A549 (cell line): ENCODE results near the gene FAM53B. TPM values are rescaled to one million over a fixed set of nuclear protein-coding genes. Genes with fewer than 3 reads are reported as not detected.

Experiments
- ATAC-seq, 2 experiments: fragments of 200-7000 bp in 1 of 2; fragments of >200 bp in 1 of 2; cut with Nextera tagmentation in 1 of 2; cut with Tn5 transposase in 1 of 2; 3 replicates each; pipeline versions ENCODE4 v1.8.0 to v1.9.1; 2018 to 2020; ENCODE audit warnings: mild to moderate bottlenecking in 1 of 2, moderate library complexity in 1 of 2
- CTCF ChIA-PET: fragments of 300-600 bp; sonication (Branson Sonifier 250); formaldehyde crosslinking; extraction: SDS; loops from one replicate; lab custom pipeline; 2021; ENCODE audit warnings: antibody characterized with exemption, inconsistent platforms; lab: Yijun Ruan, JAX
- POLR2A ChIA-PET: fragments of 350-600 bp; formaldehyde crosslinking; extraction: SDS; loops from one replicate; lab custom pipeline; 2021; ENCODE audit warnings: antibody characterized with exemption, inconsistent platforms; lab: Yijun Ruan, JAX
- DNase-seq, 2 experiments: peaks; one replicate each; pipeline versions ENCODE4 v3.0.0 to v3.0.0-alpha.2; 2011 to 2016; ENCODE audit warnings: low read depth in 1 of 2, low spot score in 1 of 2
- FAIRE-seq: peaks from 2 replicates; lab custom pipeline; 2011; peaks lifted over from hg19 to GRCh38; lab: Jason Lieb, UNC
- H3K27ac ChIP-seq, 2 experiments: fragments of >200 bp; sonication (Bioruptor Twin); formaldehyde crosslinking; 3 replicates each; pipeline ENCODE4 v1.5.1; 2016 to 2017
- H3K4me1 ChIP-seq: fragments of >200 bp; sonication (Bioruptor Twin); formaldehyde crosslinking; 3 replicates; pipeline ENCODE4 v1.6.1; 2016
- H3K4me2 ChIP-seq: fragments of >200 bp; sonication (Bioruptor Twin); formaldehyde crosslinking; 3 replicates; pipeline ENCODE4 v1.6.1; 2016
- H3K4me3 ChIP-seq: fragments of >200 bp; sonication (Bioruptor Twin); formaldehyde crosslinking; 3 replicates; pipeline ENCODE4 v1.5.1; 2016
- H3K9me3 ChIP-seq: fragments of >200 bp; sonication (Bioruptor Twin); formaldehyde crosslinking; 3 replicates; pipeline ENCODE4 v1.6.1; 2016
- CBX8 ChIP-seq: fragments of 200-600 bp; sonication (generic); IDR thresholded peaks from 2 replicates; pipeline ENCODE4 v1.6.1; 2016
- CHD2 ChIP-seq: fragments of 150-350 bp; IDR thresholded peaks from 2 replicates; pipeline ENCODE4 v1.6.1; 2014; ENCODE audit warnings: low read length; ENCODE audit not compliant: partially characterized antibody
- EHMT2 ChIP-seq: fragments of 200-600 bp; sonication (generic); IDR thresholded peaks from 2 replicates; pipeline ENCODE4 v1.6.1; 2016; ENCODE audit warnings: antibody characterized with exemption, low read depth, mild to moderate bottlenecking, moderate library complexity
- EP300 ChIP-seq, 2 experiments: fragments of >200 bp; sonication (Bioruptor Twin); formaldehyde crosslinking; IDR thresholded peaks; 2 replicates in 1 of 2; 3 replicates in 1 of 2; pipeline ENCODE4 v1.6.1; 2016 to 2017
- ESRRA ChIP-seq: fragments of 150-350 bp; IDR thresholded peaks from 2 replicates; pipeline ENCODE4 v1.6.1; 2014; ENCODE audit warnings: mild to moderate bottlenecking, low read length, borderline replicate concordance
- FOSB ChIP-seq: fragments of 250-450 bp; sonication (Bioruptor Pico); IDR thresholded peaks from 2 replicates; pipeline ENCODE4 v1.5.0; 2020; ENCODE audit warnings: mild to moderate bottlenecking, moderate library complexity
- GATA3 ChIP-seq: IDR thresholded peaks from 2 replicates; pipeline ENCODE4 v1.6.1; 2012; ENCODE audit warnings: borderline replicate concordance
- HEYL ChIP-seq: fragments of 250-450 bp; sonication (Bioruptor Pico); IDR thresholded peaks from 2 replicates; pipeline ENCODE4 v1.8.0; 2021; ENCODE audit warnings: mild to moderate bottlenecking, moderate library complexity
- HOXB5 ChIP-seq: fragments of 250-450 bp; sonication (Bioruptor Pico); IDR thresholded peaks from 2 replicates; pipeline ENCODE4 v1.5.0; 2020; ENCODE audit warnings: mild to moderate bottlenecking, moderate library complexity
- JUN ChIP-seq, 2 experiments: fragments of >200 bp; sonication (Bioruptor Twin); formaldehyde crosslinking; IDR thresholded peaks; 2 replicates in 1 of 2; 3 replicates in 1 of 2; pipeline ENCODE4 v1.6.1; 2016 to 2017
- KDM1A ChIP-seq: fragments of 200-600 bp; sonication (generic); IDR thresholded peaks from 2 replicates; pipeline ENCODE4 v1.6.1; 2016; ENCODE audit warnings: low read depth, mild to moderate bottlenecking
- KDM5A ChIP-seq: fragments of 200-600 bp; sonication (generic); IDR thresholded peaks from 2 replicates; pipeline ENCODE4 v1.6.1; 2016; ENCODE audit warnings: antibody characterized with exemption, mild to moderate bottlenecking
- MAFK ChIP-seq: fragments of 450-650 bp; IDR thresholded peaks from 2 replicates; pipeline ENCODE4 v1.6.1; 2014; ENCODE audit not compliant: partially characterized antibody
- MAZ ChIP-seq: fragments of 150-350 bp; IDR thresholded peaks from 2 replicates; pipeline ENCODE4 v1.6.1; 2014; ENCODE audit warnings: antibody characterized with exemption, low read depth, low read length, borderline replicate concordance
- RARB ChIP-seq: fragments of 250-450 bp; sonication (Bioruptor Pico); IDR thresholded peaks from 2 replicates; pipeline ENCODE4 v1.8.0; 2021; ENCODE audit warnings: mild to moderate bottlenecking, moderate library complexity
- RCOR1 ChIP-seq: fragments of 150-350 bp; IDR thresholded peaks from 2 replicates; pipeline ENCODE4 v1.6.1; 2014; ENCODE audit warnings: antibody characterized with exemption, low read length, low read depth
- RNF2 ChIP-seq: fragments of 200-600 bp; sonication (generic); IDR thresholded peaks from 2 replicates; pipeline ENCODE4 v1.6.1; 2016; ENCODE audit warnings: low read depth, mild to moderate bottlenecking, antibody characterized with exemption, moderate library complexity, borderline replicate concordance
- SREBF2 ChIP-seq: fragments of 450-650 bp; IDR thresholded peaks from 2 replicates; pipeline ENCODE4 v1.6.1; 2014; ENCODE audit warnings: mild to moderate bottlenecking, moderate library complexity
- TP53 ChIP-seq: fragments of 250-450 bp; sonication (Bioruptor Pico); IDR thresholded peaks from 2 replicates; pipeline ENCODE4 v1.5.0; 2021; ENCODE audit warnings: mild to moderate bottlenecking, moderate library complexity
- ZC3H11A ChIP-seq: fragments of 450-650 bp; IDR thresholded peaks from 2 replicates; pipeline ENCODE4 v1.6.1; 2014; ENCODE audit warnings: antibody characterized with exemption, mild to moderate bottlenecking
- WGBS: methylation state at CpG from one replicate; pipeline ENCODE4 v1.1.6; 2017; ENCODE audit errors: missing lambda C conversion rate; 5-methylcytosine and 5-hydroxymethylcytosine counted together
- polyA plus RNA-seq, 4 experiments: library from polyadenylated mRNA; depleted of rRNA in 3 of 4; stranded (reverse); fragments of >200 nt; fragmentation: RNase III in 1 of 4; extraction: RNeasy Plus Mini Kit Qiagen cat#74134 plus additional on column Dnase treatment in 1 of 4; gene quantifications; 2 replicates in 3 of 4; 3 replicates in 1 of 4; pipeline ENCODE4 v1.2.3, GENCODE V29; 2011 to 2017
- TF ChIP-seq, protein P1 (sequence below): IDR thresholded peaks from 2 replicates; pipeline ENCODE4 v1.6.1; 2012
- TF ChIP-seq, protein P2 (sequence below): fragments of 250-450 bp; sonication (Bioruptor Pico); IDR thresholded peaks from 2 replicates; pipeline ENCODE4 v1.5.0; 2021; ENCODE audit warnings: mild to moderate bottlenecking, moderate library complexity, borderline replicate concordance
- TF ChIP-seq, protein P3 (sequence below): fragments of 150-350 bp; IDR thresholded peaks from 2 replicates; pipeline ENCODE4 v1.6.1; 2014; ENCODE audit warnings: low read depth, mild to moderate bottlenecking, low read length
- TF ChIP-seq, protein P4 (sequence below): fragments of 450-650 bp; IDR thresholded peaks from 2 replicates; pipeline ENCODE4 v1.6.1; 2014; ENCODE audit warnings: antibody characterized with exemption
- TF ChIP-seq, protein P5 (sequence below): IDR thresholded peaks from 2 replicates; pipeline ENCODE4 v1.6.1; 2012
- TF ChIP-seq, protein P6 (sequence below): fragments of >200 bp; sonication (Bioruptor Twin); formaldehyde crosslinking; IDR thresholded peaks from 3 replicates; pipeline ENCODE4 v1.6.1; 2016
- TF ChIP-seq, protein P7 (sequence below): fragments of >200 bp; sonication (Bioruptor Twin); formaldehyde crosslinking; IDR thresholded peaks from 3 replicates; pipeline ENCODE4 v1.5.1; 2016

The FAM53B gene
- polyA plus RNA-seq, 2 of the 4 experiments (the other 2 are of a cell fraction) = 5.1 to 8.5 TPM

DNA sequence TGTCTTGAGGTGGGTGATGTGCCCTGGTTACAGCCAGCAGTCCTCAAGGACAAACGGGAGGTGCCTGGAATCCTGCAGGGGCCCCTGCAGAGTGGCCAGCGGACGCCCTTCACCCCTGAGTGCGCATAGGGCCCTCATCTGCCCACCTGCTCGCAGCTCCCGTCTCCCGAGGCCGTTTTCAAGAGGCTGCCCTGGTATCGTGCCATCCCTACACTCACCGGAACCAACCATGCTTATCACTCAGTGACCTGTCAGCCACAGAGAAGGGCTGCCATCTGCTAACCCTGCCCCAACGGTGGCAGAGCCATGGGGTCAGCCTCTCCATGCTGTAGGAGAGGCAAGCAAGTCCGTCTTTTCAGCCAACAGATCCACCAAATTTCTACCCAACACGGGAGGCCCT, 122.0 kb downstream of the FAM53B start:
- no peak for FAIRE-seq
- no peak for DNase-seq
- 88% methylated on average over 13 of the region's 13 CpGs for WGBS

DNA sequence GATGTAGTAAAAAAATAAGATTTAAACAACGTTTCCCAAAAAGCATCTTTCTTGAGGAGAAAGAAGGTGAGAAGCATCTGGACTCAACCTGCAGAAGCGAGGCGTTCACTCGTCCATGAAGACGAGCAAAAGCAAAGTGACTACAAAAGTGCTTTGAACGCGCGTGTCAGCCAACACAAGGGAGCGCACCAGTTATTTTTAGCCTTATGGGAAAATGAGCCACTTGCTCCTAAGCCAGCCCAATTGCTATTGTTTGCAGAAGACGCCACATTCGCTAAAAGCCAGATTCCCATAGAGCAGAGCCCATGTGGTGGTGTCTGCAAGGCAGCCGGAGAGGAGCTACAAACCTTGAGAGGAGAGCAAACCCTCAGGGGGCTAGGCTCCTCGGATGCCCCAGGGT, 122.5 kb downstream of the FAM53B start:
- FAIRE-seq (no peak), DNase-seq (no peak), ATAC-seq (no peak)
- H3K4me2 ChIP-seq = no peak overlapping the region
- CTCF ChIA-PET = interaction anchor here (1.0 to 1.4 kb wide), 2 partner anchors 21 to 120 kb away, joined by 3 to 4 read pairs; no protein-coding TSS in a partner anchor
- no peak overlapping the region for H3K4me3 ChIP-seq
- POLR2A ChIA-PET = no interaction called here
- 90% methylated on average over 13 of the region's 13 CpGs for WGBS
- H3K4me1 ChIP-seq = peaks cover under 1% of the 10 kb centered on the region; the same call in 2 of the 3 replicates
- TF ChIP-seq, protein P1, sequence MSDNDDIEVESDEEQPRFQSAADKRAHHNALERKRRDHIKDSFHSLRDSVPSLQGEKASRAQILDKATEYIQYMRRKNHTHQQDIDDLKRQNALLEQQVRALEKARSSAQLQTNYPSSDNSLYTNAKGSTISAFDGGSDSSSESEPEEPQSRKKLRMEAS = no peak
- TF ChIP-seq EP300 (IDR thresholded peaks at IDR 0.05) (no peak), GATA3 (no peak), HEYL (CRISPR knock-in tag) (no peak), RCOR1 (no peak), CHD2 (no peak), KDM1A (no peak), SREBF2 (no peak), ZC3H11A (no peak), TP53 (CRISPR knock-in tag) (no peak), RARB (CRISPR knock-in tag) (no peak), CBX8 (no peak), RNF2 (no peak)
- TF ChIP-seq, protein P2, sequence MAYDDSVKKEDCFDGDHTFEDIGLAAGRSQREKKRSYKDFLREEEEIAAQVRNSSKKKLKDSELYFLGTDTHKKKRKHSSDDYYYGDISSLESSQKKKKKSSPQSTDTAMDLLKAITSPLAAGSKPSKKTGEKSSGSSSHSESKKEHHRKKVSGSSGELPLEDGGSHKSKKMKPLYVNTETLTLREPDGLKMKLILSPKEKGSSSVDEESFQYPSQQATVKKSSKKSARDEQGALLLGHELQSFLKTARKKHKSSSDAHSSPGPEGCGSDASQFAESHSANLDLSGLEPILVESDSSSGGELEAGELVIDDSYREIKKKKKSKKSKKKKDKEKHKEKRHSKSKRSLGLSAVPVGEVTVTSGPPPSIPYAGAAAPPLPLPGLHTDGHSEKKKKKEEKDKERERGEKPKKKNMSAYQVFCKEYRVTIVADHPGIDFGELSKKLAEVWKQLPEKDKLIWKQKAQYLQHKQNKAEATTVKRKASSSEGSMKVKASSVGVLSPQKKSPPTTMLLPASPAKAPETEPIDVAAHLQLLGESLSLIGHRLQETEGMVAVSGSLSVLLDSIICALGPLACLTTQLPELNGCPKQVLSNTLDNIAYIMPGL (CRISPR knock-in tag) = no peak
- TF ChIP-seq, protein P3, sequence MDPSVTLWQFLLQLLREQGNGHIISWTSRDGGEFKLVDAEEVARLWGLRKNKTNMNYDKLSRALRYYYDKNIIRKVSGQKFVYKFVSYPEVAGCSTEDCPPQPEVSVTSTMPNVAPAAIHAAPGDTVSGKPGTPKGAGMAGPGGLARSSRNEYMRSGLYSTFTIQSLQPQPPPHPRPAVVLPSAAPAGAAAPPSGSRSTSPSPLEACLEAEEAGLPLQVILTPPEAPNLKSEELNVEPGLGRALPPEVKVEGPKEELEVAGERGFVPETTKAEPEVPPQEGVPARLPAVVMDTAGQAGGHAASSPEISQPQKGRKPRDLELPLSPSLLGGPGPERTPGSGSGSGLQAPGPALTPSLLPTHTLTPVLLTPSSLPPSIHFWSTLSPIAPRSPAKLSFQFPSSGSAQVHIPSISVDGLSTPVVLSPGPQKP = no peak
- TF ChIP-seq, protein P4, sequence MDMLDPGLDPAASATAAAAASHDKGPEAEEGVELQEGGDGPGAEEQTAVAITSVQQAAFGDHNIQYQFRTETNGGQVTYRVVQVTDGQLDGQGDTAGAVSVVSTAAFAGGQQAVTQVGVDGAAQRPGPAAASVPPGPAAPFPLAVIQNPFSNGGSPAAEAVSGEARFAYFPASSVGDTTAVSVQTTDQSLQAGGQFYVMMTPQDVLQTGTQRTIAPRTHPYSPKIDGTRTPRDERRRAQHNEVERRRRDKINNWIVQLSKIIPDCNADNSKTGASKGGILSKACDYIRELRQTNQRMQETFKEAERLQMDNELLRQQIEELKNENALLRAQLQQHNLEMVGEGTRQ = no peak
- H3K27ac ChIP-seq = no peak overlapping the region
- no peaks in the 10 kb centered on the region for H3K9me3 ChIP-seq

More for the DNA sequence above, 122.0 kb downstream of the FAM53B start:
- POLR2A ChIA-PET = no interaction called here
- Histone ChIP-seq H3K9me3 (no peaks in the 10 kb centered on the region), H3K4me1 (peaks cover 6% of the 10 kb centered on the region; the same call in 2 of the 3 replicates), H3K27ac (no peak overlapping the region), H3K4me2 (no peak overlapping the region), H3K4me3 (no peak overlapping the region)
- no peak for ATAC-seq
- TF ChIP-seq HOXB5 (CRISPR knock-in tag) (no peak), JUN (IDR thresholded peaks at IDR 0.05) (no peak), KDM1A (no peak), ESRRA (no peak), FOSB (no peak), MAFK (no peak), KDM5A (no peak), EHMT2 (no peak), SREBF2 (no peak), MAZ (no peak), ZC3H11A (no peak)
- TF ChIP-seq, protein P5, sequence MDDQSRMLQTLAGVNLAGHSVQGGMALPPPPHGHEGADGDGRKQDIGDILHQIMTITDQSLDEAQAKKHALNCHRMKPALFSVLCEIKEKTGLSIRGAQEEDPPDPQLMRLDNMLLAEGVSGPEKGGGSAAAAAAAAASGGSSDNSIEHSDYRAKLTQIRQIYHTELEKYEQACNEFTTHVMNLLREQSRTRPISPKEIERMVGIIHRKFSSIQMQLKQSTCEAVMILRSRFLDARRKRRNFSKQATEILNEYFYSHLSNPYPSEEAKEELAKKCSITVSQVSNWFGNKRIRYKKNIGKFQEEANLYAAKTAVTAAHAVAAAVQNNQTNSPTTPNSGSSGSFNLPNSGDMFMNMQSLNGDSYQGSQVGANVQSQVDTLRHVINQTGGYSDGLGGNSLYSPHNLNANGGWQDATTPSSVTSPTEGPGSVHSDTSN = no peak
- TF ChIP-seq, protein P6, sequence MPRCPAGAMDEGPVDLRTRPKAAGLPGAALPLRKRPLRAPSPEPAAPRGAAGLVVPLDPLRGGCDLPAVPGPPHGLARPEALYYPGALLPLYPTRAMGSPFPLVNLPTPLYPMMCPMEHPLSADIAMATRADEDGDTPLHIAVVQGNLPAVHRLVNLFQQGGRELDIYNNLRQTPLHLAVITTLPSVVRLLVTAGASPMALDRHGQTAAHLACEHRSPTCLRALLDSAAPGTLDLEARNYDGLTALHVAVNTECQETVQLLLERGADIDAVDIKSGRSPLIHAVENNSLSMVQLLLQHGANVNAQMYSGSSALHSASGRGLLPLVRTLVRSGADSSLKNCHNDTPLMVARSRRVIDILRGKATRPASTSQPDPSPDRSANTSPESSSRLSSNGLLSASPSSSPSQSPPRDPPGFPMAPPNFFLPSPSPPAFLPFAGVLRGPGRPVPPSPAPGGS = no peak
- TF ChIP-seq, protein P7, sequence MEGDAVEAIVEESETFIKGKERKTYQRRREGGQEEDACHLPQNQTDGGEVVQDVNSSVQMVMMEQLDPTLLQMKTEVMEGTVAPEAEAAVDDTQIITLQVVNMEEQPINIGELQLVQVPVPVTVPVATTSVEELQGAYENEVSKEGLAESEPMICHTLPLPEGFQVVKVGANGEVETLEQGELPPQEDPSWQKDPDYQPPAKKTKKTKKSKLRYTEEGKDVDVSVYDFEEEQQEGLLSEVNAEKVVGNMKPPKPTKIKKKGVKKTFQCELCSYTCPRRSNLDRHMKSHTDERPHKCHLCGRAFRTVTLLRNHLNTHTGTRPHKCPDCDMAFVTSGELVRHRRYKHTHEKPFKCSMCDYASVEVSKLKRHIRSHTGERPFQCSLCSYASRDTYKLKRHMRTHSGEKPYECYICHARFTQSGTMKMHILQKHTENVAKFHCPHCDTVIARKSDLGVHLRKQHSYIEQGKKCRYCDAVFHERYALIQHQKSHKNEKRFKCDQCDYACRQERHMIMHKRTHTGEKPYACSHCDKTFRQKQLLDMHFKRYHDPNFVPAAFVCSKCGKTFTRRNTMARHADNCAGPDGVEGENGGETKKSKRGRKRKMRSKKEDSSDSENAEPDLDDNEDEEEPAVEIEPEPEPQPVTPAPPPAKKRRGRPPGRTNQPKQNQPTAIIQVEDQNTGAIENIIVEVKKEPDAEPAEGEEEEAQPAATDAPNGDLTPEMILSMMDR = no peak
- TF ChIP-seq, protein P1 = no peak
- CTCF ChIA-PET = interaction anchor here (1.0 to 1.4 kb wide), 2 partner anchors 21 to 120 kb away, joined by 3 to 4 read pairs; no protein-coding TSS in a partner anchor
